ENCODE data around the gene ZNF524.

DNA sequence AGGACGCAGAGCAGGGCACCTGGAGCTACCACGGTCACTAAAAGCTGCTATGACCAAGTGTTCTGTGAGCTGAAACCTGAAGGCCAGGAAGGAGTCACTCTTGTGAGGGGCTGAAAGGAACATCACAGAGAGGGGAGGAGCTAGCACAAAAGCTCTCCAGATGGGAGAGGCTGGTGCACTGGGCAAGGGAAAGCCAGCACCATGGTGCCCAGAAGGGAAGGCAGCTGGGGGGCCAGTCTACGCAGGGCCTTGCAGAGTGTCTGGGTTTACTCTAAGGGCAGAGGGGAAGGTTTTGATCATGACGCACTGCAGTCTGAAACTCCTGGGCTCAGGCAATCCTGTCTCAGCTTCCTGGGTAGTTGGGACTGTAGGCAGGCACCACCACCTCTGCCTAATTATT, 36.6 kb downstream of the ZNF524 start:
- TF ChIP-seq, protein P1, sequence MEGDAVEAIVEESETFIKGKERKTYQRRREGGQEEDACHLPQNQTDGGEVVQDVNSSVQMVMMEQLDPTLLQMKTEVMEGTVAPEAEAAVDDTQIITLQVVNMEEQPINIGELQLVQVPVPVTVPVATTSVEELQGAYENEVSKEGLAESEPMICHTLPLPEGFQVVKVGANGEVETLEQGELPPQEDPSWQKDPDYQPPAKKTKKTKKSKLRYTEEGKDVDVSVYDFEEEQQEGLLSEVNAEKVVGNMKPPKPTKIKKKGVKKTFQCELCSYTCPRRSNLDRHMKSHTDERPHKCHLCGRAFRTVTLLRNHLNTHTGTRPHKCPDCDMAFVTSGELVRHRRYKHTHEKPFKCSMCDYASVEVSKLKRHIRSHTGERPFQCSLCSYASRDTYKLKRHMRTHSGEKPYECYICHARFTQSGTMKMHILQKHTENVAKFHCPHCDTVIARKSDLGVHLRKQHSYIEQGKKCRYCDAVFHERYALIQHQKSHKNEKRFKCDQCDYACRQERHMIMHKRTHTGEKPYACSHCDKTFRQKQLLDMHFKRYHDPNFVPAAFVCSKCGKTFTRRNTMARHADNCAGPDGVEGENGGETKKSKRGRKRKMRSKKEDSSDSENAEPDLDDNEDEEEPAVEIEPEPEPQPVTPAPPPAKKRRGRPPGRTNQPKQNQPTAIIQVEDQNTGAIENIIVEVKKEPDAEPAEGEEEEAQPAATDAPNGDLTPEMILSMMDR (IDR thresholded peaks at IDR 0.05) = no peak
- no peak for TF ChIP-seq POLR2AphosphoS5 (IDR thresholded peaks at IDR 0.05)
